Kidney (tissue), 14 donors: ENCODE measurements around the gene SDK1. TPM values are rescaled to one million over a fixed set of nuclear protein-coding genes. Genes with fewer than 3 reads are reported as not detected.

Experiments used
- DNase-seq, 5 donors: peaks; one replicate each; pipeline ENCODE4 v3.0.0-alpha.2; 2013 to 2020
- FAIRE-seq: peaks from 2 replicates; lab custom pipeline; 2012; peaks lifted over from hg19 to GRCh38; lab: Jason Lieb, UNC
- H3K27ac ChIP-seq, 2 donors: one replicate each; pipeline ENCODE4 v1.7.0; 2013; ENCODE audit warnings: low read depth in 2 of 2, low read length in 2 of 2, inconsistent platforms in 1 of 2
- H3K27me3 ChIP-seq: one replicate; pipeline ENCODE4 v1.7.1; 2013; ENCODE audit warnings: low read length, inconsistent platforms; ENCODE audit not compliant: control insufficient read depth, insufficient read depth
- H3K36me3 ChIP-seq, 3 donors: one replicate each; pipeline versions ENCODE4 v1.7.0 to v1.7.1; 2013; ENCODE audit warnings: low read length in 3 of 3, control low read depth in 1 of 3, inconsistent platforms in 1 of 3; ENCODE audit not compliant: insufficient read depth in 3 of 3, control insufficient read depth in 2 of 3
- H3K4me1 ChIP-seq, 3 donors: one replicate each; pipeline versions ENCODE4 v1.7.0 to v1.7.1; 2013; ENCODE audit warnings: low read length in 3 of 3, inconsistent platforms in 1 of 3, low read depth in 1 of 3; ENCODE audit not compliant: control insufficient read depth in 2 of 3, insufficient read depth in 2 of 3
- H3K4me3 ChIP-seq, 3 donors: one replicate each; pipeline versions ENCODE4 v1.7.0 to v1.8.1; 2013; ENCODE audit warnings: low read length in 3 of 3, control low read depth in 1 of 3, inconsistent platforms in 1 of 3
- H3K9ac ChIP-seq, 3 donors: one replicate each; pipeline versions ENCODE4 v1.7.0 to v1.7.1; 2013; ENCODE audit warnings: low read length in 3 of 3, control low read depth in 1 of 3, inconsistent platforms in 1 of 3
- H3K9me3 ChIP-seq, 3 donors: one replicate each; pipeline versions ENCODE4 v1.7.0 to v1.7.1; 2013; ENCODE audit warnings: low read length in 3 of 3, control low read depth in 1 of 3, inconsistent platforms in 1 of 3; ENCODE audit not compliant: control insufficient read depth in 2 of 3, insufficient read depth in 1 of 3
- CTCF ChIP-seq: IDR thresholded peaks from 3 replicates; pipeline ENCODE4 v1.5.1; 2012; ENCODE audit warnings: mild to moderate bottlenecking, moderate library complexity, borderline replicate concordance; ENCODE audit not compliant: insufficient read depth; ENCODE audit errors: extremely low read depth
- intact Hi-C: fragments of 100-400 bp; cut with DNase I; formaldehyde crosslinking; loops from one replicate; pipeline ENCODE4 v1.11.1; 2022
- polyA plus RNA-seq: library from polyadenylated mRNA; stranded (reverse); fragments of 350-450 nt; fragmentation: Illumina TruSeq; extraction: RNeasy Lipid Tissue Mini Kit (QIAGEN cat#74804); gene quantifications from one replicate; pipeline ENCODE4 v1.2.3, GENCODE V29; 2014; ENCODE audit warnings: low read depth, low replicate concordance; ENCODE audit not compliant: insufficient read depth
- total RNA-seq: library from RNA; stranded (reverse); fragmentation: NEBNext Ultra II Directional; extraction: Animal tissue kit (Norgen Biotek cat#: 25700); gene quantifications from one replicate; pipeline ENCODE4 v1.2.1, GENCODE V29; 2021
- donor health status: control.
- donor health status: control.
- donor health status: control.
- donor health status: control.
- donor health status: control.
- donor health status: DM: yes; HTN: yes; CAD: no.
- donor health status: Normal renal cell carcinoma (clear cell type).

SDK1 gene
- total and polyA plus RNA-seq, 2 donors from 2014 or later: 2.0 to 38.3 TPM

- no peaks in the 10 kb centered on the region for H3K9me3 ChIP-seq
- H3K27me3 ChIP-seq: no peaks in the 10 kb centered on the region
- no peaks in the 10 kb centered on the region for H3K36me3 ChIP-seq
- H3K4me3 ChIP-seq: no peak overlapping the region
- no peak overlapping the region for H3K9ac ChIP-seq
- DNase-seq (no peak), FAIRE-seq (no peak)
- intact Hi-C loops: no loop called here
- no peak for TF ChIP-seq CTCF
- H3K27ac ChIP-seq: no peak overlapping the region
- H3K4me1 ChIP-seq: no peaks in the 10 kb centered on the region
These were observed 867.0 kb downstream of the SDK1 start for GRCh38 chr7:4168041-4168440.

- Histone ChIP-seq H3K9me3 (no peaks in the 10 kb centered on the region), H3K4me1 (no peaks in the 10 kb centered on the region), H3K36me3 (no peaks in the 10 kb centered on the region), H3K27me3 (no peaks in the 10 kb centered on the region), H3K27ac (no peak overlapping the region), H3K9ac (no peak overlapping the region), H3K4me3 (no peak overlapping the region)
- DNase-seq (no peak), FAIRE-seq (no peak)
- TF ChIP-seq CTCF: no peak
- intact Hi-C loops: no loop called here
These were observed 867.5 kb downstream of the SDK1 start for GRCh38 chr7:4168541-4168940.

- no peaks in the 10 kb centered on the region for H3K9me3 ChIP-seq
- no peak for TF ChIP-seq CTCF
- no peak overlapping the region for H3K4me3 ChIP-seq
- FAIRE-seq (no peak), DNase-seq (peak in 1 of 5 donors; percentile 34)
- intact Hi-C loops: no loop called here
- no peaks in the 10 kb centered on the region for H3K36me3 ChIP-seq
- H3K4me1 ChIP-seq: no peaks in the 10 kb centered on the region
- H3K27ac ChIP-seq: no peak overlapping the region
- no peaks in the 10 kb centered on the region for H3K27me3 ChIP-seq
- H3K9ac ChIP-seq: no peak overlapping the region
These were observed 868.4 kb downstream of the SDK1 start for GRCh38 chr7:4169455-4169854.

GRCh38 chr7:4170997-4171786 lies 870.1 kb downstream of the SDK1 start:
- H3K9me3 ChIP-seq: no peaks in the 10 kb centered on the region
- H3K27me3 ChIP-seq: no peaks in the 10 kb centered on the region
- H3K36me3 ChIP-seq: no peaks in the 10 kb centered on the region
- H3K4me1 ChIP-seq: no peaks in the 10 kb centered on the region
- no peak overlapping the region for H3K4me3 ChIP-seq
- H3K27ac ChIP-seq: no peak overlapping the region
- FAIRE-seq (no peak), DNase-seq (no peak)
- H3K9ac ChIP-seq: no peak overlapping the region
- intact Hi-C loops: no loop called here
- TF ChIP-seq CTCF: no peak
